Suprapubic skin (tissue), 4 donors: ENCODE measurements around the gene GPAM.

Experiments
- POLR2A ChIP-seq, 2 donors: fragments of 450-650 bp; IDR thresholded peaks; one replicate each; pipeline ENCODE4 v1.6.1; 2017; ENCODE audit warnings: antibody characterized with exemption in 2 of 2, mild to moderate bottlenecking in 2 of 2, moderate library complexity in 2 of 2
- POLR2AphosphoS5 ChIP-seq, 3 donors: sonication (generic); formaldehyde crosslinking; IDR thresholded peaks; one replicate each; pipeline ENCODE4 v1.6.1; 2017; ENCODE audit warnings: antibody characterized with exemption in 3 of 3
- TF ChIP-seq, protein P1 (sequence below), 2 donors: fragments of 200-600 bp in 1 of 2; fragments of 450-650 bp in 1 of 2; sonication (generic) in 1 of 2; IDR thresholded peaks; one replicate each; pipeline ENCODE4 v1.5.1; 2016 to 2019; ENCODE audit warnings: antibody characterized with exemption in 2 of 2, mild to moderate bottlenecking in 1 of 2, moderate library complexity in 1 of 2

- TF ChIP-seq, protein P1, sequence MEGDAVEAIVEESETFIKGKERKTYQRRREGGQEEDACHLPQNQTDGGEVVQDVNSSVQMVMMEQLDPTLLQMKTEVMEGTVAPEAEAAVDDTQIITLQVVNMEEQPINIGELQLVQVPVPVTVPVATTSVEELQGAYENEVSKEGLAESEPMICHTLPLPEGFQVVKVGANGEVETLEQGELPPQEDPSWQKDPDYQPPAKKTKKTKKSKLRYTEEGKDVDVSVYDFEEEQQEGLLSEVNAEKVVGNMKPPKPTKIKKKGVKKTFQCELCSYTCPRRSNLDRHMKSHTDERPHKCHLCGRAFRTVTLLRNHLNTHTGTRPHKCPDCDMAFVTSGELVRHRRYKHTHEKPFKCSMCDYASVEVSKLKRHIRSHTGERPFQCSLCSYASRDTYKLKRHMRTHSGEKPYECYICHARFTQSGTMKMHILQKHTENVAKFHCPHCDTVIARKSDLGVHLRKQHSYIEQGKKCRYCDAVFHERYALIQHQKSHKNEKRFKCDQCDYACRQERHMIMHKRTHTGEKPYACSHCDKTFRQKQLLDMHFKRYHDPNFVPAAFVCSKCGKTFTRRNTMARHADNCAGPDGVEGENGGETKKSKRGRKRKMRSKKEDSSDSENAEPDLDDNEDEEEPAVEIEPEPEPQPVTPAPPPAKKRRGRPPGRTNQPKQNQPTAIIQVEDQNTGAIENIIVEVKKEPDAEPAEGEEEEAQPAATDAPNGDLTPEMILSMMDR (IDR thresholded peaks at IDR 0.05): no peak
- TF ChIP-seq POLR2AphosphoS5 (IDR thresholded peaks at IDR 0.05) (no peak), POLR2A (IDR thresholded peaks at IDR 0.05) (no peak)
Observed at GRCh38 chr10:112122827-112123226, 60.7 kb downstream of the GPAM start.
